GM23248 (cell line): Measurements from ENCODE around the gene NEK6. TPM values are rescaled to one million over a fixed set of nuclear protein-coding genes. Genes with fewer than 3 reads are reported as not detected.

Experiments used
- DNase-seq: peaks from one replicate; pipeline ENCODE4 v3.0.0-alpha.2; 2015
- H2AFZ ChIP-seq: fragments of 200-600 bp; sonication (generic); 2 replicates; pipeline ENCODE4 v1.6.1; 2016; ENCODE audit warnings: antibody characterized with exemption
- H3F3A ChIP-seq: fragments of 200-600 bp; sonication (generic); 2 replicates; pipeline ENCODE4 v1.6.1; 2016; ENCODE audit warnings: mild to moderate bottlenecking, antibody characterized with exemption, mixed run types; ENCODE audit not compliant: insufficient read depth
- H3K27ac ChIP-seq: fragments of 200-600 bp; sonication (generic); 2 replicates; pipeline ENCODE4 v1.5.1; 2016; ENCODE audit warnings: mild to moderate bottlenecking
- H3K27me3 ChIP-seq: fragments of 200-600 bp; sonication (generic); replicated peaks from 2 replicates; pipeline ENCODE4 v1.6.1; 2016; ENCODE audit warnings: mild to moderate bottlenecking; ENCODE audit not compliant: insufficient read depth
- H3K36me3 ChIP-seq: fragments of 200-600 bp; sonication (generic); 2 replicates; pipeline ENCODE4 v1.6.1; 2016; ENCODE audit warnings: low read depth, mild to moderate bottlenecking
- H3K4me1 ChIP-seq: fragments of 200-600 bp; sonication (generic); 2 replicates; pipeline ENCODE4 v1.6.1; 2016; ENCODE audit warnings: mild to moderate bottlenecking; ENCODE audit not compliant: insufficient read depth
- H3K4me2 ChIP-seq: fragments of 200-600 bp; sonication (generic); one replicate; pipeline ENCODE4 v1.6.1; 2016; ENCODE audit warnings: mild to moderate bottlenecking; ENCODE audit not compliant: unreplicated experiment
- H3K4me3 ChIP-seq: fragments of 200-600 bp; sonication (generic); 2 replicates; pipeline ENCODE4 v1.5.1; 2016; ENCODE audit warnings: mild to moderate bottlenecking
- H3K79me2 ChIP-seq: fragments of 200-600 bp; sonication (generic); 2 replicates; pipeline ENCODE4 v1.6.1; 2016; ENCODE audit warnings: mild to moderate bottlenecking; ENCODE audit not compliant: insufficient read depth
- H3K9ac ChIP-seq: fragments of 200-600 bp; sonication (generic); 2 replicates; pipeline ENCODE4 v1.6.1; 2016; ENCODE audit warnings: mild to moderate bottlenecking
- H3K9me2 ChIP-seq: fragments of 200-600 bp; sonication (generic); 2 replicates; pipeline ENCODE4 v1.6.1; 2016; ENCODE audit warnings: mixed run types, mild to moderate bottlenecking, moderate library complexity; ENCODE audit not compliant: insufficient read depth
- H3K9me3 ChIP-seq: fragments of 200-600 bp; sonication (generic); one replicate; pipeline ENCODE4 v1.6.1; 2017; ENCODE audit warnings: low read depth
- H4K20me1 ChIP-seq: fragments of 200-600 bp; sonication (generic); 2 replicates; pipeline ENCODE4 v1.6.0; 2016; ENCODE audit not compliant: insufficient read depth
- EZH2 ChIP-seq: fragments of 200-600 bp; sonication (generic); IDR thresholded peaks from 2 replicates; pipeline ENCODE4 v1.6.1; 2018; ENCODE audit warnings: antibody characterized with exemption, mild to moderate bottlenecking; ENCODE audit not compliant: insufficient read depth, poor library complexity, severe bottlenecking
- EZH2phosphoT487 ChIP-seq: fragments of 200-600 bp; sonication (generic); IDR thresholded peaks from 2 replicates; pipeline ENCODE4 v1.6.1; 2018; ENCODE audit warnings: antibody characterized with exemption, moderate library complexity, mild to moderate bottlenecking, low read depth; ENCODE audit not compliant: insufficient read depth
- WGBS, 2 experiments: methylation state at CpG; one replicate each; pipeline ENCODE4 v1.1.6; 2015 to 2017; ENCODE audit warnings: low lambda C conversion rate in 2 of 2, low coverage in 1 of 2; ENCODE audit errors: missing lambda C conversion rate in 2 of 2; 5-methylcytosine and 5-hydroxymethylcytosine counted together
- in situ Hi-C: fragments of 300-500 bp; cut with MboI; formaldehyde crosslinking; loops from 2 replicates; pipeline ENCODE4 v1.15.0; 2020
- polyA plus RNA-seq: library from polyadenylated mRNA; unstranded; fragments of >200 nt; fragmentation: Nextera tagmentation; extraction: Ambion mirVana; gene quantifications from 2 replicates; pipeline ENCODE4 v1.2.1, GENCODE V29; 2016
- total RNA-seq: library from RNA; depleted of rRNA; stranded (reverse); fragments of >200 nt; shearing (Covaris generic); gene quantifications from 2 replicates; pipeline ENCODE4 v1.2.3, GENCODE V29; 2014; rRNA removed

NEK6 gene
- total RNA-seq (33.0 and 43.7 TPM in 2 replicates), polyA plus RNA-seq (69.6 and 69.7 TPM in 2 replicates)

DNA sequence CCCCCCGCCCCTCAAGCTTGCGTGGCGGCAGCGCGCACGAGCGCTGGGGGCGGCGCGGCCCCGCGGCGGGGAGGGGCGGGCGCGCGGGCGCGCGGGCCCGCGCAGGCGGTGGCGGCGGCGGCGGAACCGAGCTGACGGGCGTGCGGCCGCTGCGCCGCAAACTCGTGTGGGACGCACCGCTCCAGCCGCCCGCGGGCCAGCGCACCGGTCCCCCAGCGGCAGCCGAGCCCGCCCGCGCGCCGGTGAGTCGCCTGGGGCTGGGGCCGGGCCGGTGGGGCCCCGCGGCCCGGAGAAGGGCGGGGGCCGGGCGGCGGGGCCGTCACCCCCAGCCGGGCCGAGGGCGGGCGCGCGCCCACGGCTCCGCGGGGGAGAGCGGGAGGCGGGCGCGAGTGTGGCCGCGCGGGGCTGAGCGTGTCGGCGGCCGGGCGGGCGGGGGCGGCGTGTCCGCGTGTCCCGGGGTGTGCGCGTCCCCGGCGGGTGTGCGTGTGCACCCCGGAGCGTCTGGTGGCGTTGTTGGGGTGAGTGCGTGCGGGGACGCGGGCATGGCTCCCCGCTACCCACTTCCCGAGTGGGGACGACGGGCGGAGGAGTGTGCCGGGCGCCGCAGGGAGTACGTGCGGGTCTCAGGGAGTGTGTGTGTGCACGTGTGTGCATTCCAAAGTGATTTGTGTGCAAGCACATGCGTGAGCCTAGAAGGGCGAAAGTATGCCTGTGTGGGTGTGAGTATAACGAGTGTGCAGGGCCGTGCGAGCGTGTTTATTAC lies at the start of gene NEK6:
NEK6 (plus strand) TSS at position 106 of the 763 bp plus-strand sequence. CDS start 44,016 bp downstream, outside the sequence.
- DNase-seq = peak; percentile 92
- H3K4me3 ChIP-seq = peak within 1 kb of the TSS; percentile 83
- no peak for TF ChIP-seq EZH2phosphoT487
- TF ChIP-seq EZH2 = no peak
- no peaks in the 10 kb centered on the region for H4K20me1 ChIP-seq
- peaks cover 41% of the 10 kb centered on the region for H3K4me1 ChIP-seq
- H3K9me2 ChIP-seq = no peaks in the 10 kb centered on the region
- H3K36me3 ChIP-seq = no peaks in the 10 kb centered on the region
- H3K4me2 ChIP-seq = peak within 1 kb of the TSS; percentile 96
- no peak within 1 kb of the TSS for H2AFZ ChIP-seq
- 0 to 1% methylated on average over 12 to 66 of the region's 116 CpGs for WGBS, 2 experiments
- H3F3A ChIP-seq = peaks cover 55% of the 10 kb centered on the region
- no peaks in the 10 kb centered on the region for H3K27me3 ChIP-seq
- peak within 1 kb of the TSS; percentile 98 for H3K27ac ChIP-seq
- H3K9me3 ChIP-seq = no peaks in the 10 kb centered on the region
- peak within 1 kb of the TSS; percentile 98 for H3K9ac ChIP-seq
- in situ Hi-C loops = no loop called here
- H3K79me2 ChIP-seq = peaks cover 43% of the 10 kb centered on the region

DNA sequence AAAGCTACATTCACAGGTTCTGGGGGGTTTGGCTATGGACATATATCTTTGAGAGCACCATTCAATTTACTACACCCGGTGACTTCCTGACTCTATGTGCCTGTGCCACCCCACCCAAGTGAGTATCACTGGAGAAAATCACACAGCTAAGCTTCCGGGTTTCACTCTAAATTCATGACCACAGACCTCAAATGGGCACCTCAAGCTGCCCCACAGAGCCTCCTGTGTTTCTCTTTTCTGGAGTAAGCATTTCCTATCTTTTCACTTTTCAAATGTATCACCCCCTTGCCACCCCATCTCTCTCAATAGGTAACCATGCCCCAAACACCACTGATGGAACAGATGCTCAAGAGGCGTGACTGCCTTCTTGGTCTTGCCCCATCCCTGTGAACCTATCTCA lies 49.2 kb upstream of the NEK6 start:
- no peak overlapping the region for H3K27ac ChIP-seq
- TF ChIP-seq EZH2phosphoT487 (no peak), EZH2 (no peak)
- H3K9ac ChIP-seq = no peak overlapping the region
- no peaks in the 10 kb centered on the region for H4K20me1 ChIP-seq
- peaks cover 23% of the 10 kb centered on the region for H3K4me1 ChIP-seq
- no peaks in the 10 kb centered on the region for H3K79me2 ChIP-seq
- no peak overlapping the region for H3K4me3 ChIP-seq
- DNase-seq = no peak
- H2AFZ ChIP-seq = no peak overlapping the region
- H3K9me2 ChIP-seq = no peaks in the 10 kb centered on the region
- no peak overlapping the region for H3K4me2 ChIP-seq
- peaks cover 12% of the 10 kb centered on the region; the same call in 1 of the 2 replicates for H3K27me3 ChIP-seq
- no peaks in the 10 kb centered on the region for H3K36me3 ChIP-seq
- WGBS, 2 experiments = 98% methylated on average over 3 of the region's 3 CpGs
- no peaks in the 10 kb centered on the region for H3K9me3 ChIP-seq
- in situ Hi-C loops = no loop called here
- H3F3A ChIP-seq = peaks cover 8% of the 10 kb centered on the region; the same call in 1 of the 2 replicates

DNA sequence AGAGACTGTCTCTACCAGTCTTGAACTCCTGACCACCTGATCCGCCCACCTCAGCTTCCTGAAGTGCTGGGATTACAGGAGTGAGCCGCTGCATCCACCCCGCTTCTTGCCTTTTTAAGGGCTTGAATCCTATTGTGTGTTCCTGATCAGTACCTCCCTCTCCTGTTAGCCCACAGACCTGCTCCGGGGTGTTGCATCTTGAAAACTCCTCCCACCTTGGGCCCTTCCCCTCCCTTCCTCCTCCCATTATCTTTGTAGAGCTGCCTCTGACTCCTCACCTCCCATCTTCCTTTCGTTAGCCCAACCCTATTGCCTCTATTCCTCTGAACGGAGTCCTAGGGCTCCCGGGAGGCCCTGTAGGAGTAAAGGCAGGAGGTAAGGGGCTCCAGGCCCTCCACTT lies 48.5 kb upstream of the NEK6 start:
- Histone ChIP-seq H3K9ac (no peak overlapping the region), H3K9me2 (no peaks in the 10 kb centered on the region), H3K4me1 (peaks cover 23% of the 10 kb centered on the region), H2AFZ (no peak overlapping the region), H3K4me2 (no peak overlapping the region), H3K27me3 (peaks cover 12% of the 10 kb centered on the region; the same call in 1 of the 2 replicates), H3K36me3 (no peaks in the 10 kb centered on the region), H3K79me2 (no peaks in the 10 kb centered on the region), H4K20me1 (no peaks in the 10 kb centered on the region), H3K27ac (no peak overlapping the region), H3K9me3 (no peaks in the 10 kb centered on the region), H3F3A (peaks cover 8% of the 10 kb centered on the region; the same call in 1 of the 2 replicates), H3K4me3 (no peak overlapping the region)
- in situ Hi-C loops = no loop called here
- TF ChIP-seq EZH2 (no peak), EZH2phosphoT487 (no peak)
- no peak for DNase-seq
- 82 to 90% methylated on average over 6 to 7 of the region's 7 CpGs for WGBS, 2 experiments

DNA sequence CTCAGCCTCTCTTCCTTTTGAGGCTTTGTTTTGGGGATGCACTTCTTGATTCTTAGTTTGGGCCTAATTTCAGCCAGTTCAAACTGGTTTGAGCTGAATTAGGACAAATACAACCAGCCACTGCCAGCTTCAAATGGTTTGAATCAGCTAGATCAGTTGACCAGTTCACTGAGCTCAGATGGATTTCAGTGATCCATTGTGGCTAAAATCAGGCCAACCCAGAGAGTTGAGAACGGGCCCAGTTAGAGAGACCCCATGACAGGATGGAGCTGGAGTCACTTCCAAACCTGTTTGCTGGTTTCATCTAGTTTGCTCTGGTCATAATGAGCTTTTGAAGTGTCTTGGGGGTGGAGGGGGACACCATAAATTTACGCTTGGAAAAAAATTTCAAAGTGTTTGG lies 48.0 kb upstream of the NEK6 start:
- H4K20me1 ChIP-seq = no peaks in the 10 kb centered on the region
- H3K27me3 ChIP-seq = peaks cover 12% of the 10 kb centered on the region; the same call in 1 of the 2 replicates
- H3K9me3 ChIP-seq = no peaks in the 10 kb centered on the region
- peaks cover 23% of the 10 kb centered on the region for H3K4me1 ChIP-seq
- H2AFZ ChIP-seq = no peak overlapping the region
- peaks cover 8% of the 10 kb centered on the region; the same call in 1 of the 2 replicates for H3F3A ChIP-seq
- TF ChIP-seq EZH2 = no peak
- in situ Hi-C loops = no loop called here
- 100% methylated on average over 2 of the region's 2 CpGs for whole genome bisulfite sequencing, 2 experiments
- H3K4me2 ChIP-seq = no peak overlapping the region
- no peaks in the 10 kb centered on the region for H3K9me2 ChIP-seq
- no peak overlapping the region for H3K9ac ChIP-seq
- no peaks in the 10 kb centered on the region for H3K79me2 ChIP-seq
- DNase-seq = no peak
- H3K27ac ChIP-seq = no peak overlapping the region
- no peaks in the 10 kb centered on the region for H3K36me3 ChIP-seq
- H3K4me3 ChIP-seq = no peak overlapping the region
